GM21390 (cell line): Measurements from ENCODE around the gene DIO3.

Experiments
- ATAC-seq: cut with Tn5 transposase; IDR thresholded peaks from one replicate; pipeline ENCODE4 v1.9.1; 2021; ENCODE audit not compliant: unreplicated experiment

Gene DIO3

DNA sequence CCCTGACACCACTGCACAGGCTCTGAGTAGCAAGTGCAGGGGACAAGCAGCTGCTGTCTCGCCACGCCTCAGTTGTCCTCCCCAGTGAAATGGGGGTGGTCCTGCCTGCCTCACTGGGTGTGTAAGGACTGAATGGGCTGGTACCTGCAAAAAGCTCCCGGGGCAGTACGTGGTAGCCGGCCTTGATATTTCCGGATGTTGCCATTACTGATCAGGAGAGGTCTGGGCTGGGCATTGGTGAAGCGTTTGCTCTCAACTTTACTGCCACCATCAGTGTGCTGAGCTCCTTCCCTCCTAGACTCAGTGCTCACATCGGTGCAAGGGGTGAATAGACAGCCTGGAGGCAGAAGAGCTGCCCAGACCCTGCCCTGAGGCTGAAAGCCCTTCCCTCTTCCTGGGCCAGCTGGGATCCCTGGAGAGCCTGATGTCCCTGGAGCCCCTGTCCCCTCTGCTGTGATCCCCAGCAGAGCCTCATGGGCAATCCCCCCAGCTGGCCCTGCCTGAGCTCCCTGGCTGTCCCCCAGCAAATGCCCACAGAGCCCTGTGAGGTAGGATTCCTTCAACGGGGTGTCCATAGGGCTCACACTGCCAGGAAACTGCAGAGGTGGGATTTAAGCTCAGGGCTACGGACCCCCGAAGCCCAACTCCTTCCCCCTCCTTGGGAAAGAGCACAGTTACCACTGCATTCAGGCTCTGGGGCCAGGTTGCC lies 18.2 kb downstream of the DIO3 start:
- no peak for ATAC-seq

DNA sequence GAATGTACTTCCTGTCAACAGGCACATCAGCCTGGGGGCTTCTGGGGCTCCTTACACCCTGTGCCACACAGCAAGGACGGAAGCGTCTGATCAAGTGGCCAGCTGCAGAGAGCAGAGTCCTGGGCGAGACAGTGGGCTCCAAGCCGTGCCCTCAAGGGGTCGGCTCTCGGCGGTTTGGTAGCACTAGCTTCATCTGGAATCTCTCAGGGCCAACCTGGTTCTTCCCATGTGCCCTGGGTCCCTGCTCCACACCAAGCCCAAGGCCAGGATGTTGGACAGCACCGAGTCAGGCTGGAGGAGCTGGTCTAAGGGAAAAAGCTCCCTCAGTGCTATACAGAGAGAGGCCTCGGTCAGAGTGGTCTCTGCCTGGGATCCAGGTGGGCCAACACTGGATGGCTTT lies 20.5 kb downstream of the DIO3 start:
- ATAC-seq: no peak

DNA sequence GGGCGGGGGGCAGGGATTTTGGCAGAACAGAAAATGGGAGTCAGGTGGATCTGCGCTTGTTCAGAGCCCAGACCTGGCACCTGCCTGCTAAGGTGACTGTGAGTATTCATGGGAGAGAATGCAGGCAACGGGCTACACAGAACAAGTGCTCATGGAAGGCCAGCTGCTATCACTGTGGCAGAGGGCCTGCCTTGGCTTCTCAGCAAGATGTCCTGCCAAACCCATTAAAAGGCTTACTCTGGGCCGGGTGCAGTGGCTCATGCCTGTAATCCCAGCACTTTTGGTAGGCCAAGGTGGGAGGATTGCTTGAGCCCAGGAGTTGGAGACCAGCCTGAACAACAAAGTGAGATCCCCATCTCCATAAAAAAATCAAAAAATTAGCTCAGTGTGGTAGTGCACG lies 21.0 kb downstream of the DIO3 start:
- no peak for ATAC-seq

DNA sequence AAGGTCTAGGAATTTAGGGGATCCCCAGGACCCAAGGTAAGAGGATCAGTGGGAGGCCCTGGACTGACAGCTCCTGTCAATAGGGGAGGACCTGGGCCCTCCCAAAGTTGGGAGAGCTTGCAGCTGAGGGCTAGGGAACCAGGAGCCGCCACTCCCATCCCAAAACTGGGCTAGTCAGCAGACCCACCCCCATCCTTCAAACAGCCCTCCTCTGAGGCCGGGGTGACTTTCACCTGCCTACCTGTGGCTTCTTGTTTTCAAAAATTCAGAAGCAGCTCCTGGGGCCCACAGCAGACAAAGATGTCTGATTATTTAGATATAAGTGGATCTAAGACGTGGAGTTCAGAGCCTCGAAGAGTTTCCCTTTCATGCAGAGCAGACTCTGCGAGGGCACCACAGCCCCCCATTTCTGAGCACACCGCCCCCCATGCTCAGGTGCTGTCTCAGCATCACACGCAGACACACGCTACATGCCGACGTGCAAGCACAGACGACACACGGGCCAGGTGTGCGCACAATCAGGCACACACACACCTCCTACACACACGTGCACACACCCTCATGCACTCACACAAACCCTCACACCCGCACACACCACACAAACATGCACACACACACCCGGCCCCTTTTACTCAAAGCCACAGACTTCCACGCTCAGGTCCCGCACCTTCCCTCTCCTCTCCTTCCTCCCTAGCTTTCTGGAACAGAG lies 21.9 kb downstream of the DIO3 start:
- ATAC-seq: no peak

DNA sequence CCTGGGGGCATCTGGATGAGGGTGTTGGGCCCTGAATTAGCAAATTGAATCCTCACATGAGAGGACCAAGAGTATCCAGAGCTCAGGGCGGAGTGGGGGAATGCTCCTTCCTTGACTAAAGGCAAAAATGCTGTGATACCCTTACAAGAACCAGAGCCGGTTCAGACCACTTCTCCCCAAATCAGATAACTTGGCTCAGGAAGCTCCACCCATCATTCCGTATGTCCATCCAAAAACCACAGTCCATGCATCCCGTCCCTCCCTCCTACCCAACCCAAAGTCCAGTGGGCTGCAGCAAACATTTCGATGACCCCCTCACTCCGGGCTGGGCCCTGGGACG lies 22.4 kb downstream of the DIO3 start:
- ATAC-seq: no peak

DNA sequence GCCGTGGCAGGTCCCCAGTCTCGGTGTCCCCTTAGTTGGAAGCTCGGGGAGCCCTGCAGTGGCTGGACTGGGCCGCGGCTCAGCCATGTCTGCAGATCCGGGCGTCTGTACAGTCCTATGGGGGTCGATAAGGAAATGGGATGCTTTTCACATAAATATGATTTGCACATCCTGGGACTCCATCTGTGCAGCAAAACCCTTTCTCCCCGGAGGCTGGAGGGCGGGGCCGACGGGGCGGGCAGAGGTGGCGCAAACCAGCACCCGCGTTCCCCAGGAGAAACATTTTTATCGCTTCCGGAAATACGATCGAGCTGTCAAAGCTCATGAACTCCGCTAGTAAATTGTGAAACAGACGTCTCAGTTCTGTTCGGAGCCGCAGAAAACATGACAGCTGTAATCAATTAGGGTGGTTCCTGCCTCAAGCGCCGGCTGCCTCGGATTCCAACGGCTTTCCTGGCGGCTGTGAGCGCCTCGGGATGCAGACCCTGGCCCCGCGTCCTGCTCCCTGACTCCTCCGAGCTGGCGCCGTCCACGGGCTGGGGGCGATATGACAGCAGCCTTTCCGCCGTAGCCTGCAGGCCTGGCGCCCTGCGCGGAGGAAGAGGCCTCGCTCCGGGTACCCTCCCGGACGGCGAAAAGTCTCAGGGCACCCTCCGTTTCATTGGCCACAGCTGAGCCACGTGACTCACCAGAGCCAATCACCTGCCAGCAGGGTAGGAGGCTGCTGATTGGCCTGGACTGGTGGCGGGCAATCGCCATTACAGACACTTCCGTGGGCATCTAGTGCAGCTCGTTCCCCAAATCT lies 23.0 kb downstream of the DIO3 start:
- ATAC-seq: no peak

DNA sequence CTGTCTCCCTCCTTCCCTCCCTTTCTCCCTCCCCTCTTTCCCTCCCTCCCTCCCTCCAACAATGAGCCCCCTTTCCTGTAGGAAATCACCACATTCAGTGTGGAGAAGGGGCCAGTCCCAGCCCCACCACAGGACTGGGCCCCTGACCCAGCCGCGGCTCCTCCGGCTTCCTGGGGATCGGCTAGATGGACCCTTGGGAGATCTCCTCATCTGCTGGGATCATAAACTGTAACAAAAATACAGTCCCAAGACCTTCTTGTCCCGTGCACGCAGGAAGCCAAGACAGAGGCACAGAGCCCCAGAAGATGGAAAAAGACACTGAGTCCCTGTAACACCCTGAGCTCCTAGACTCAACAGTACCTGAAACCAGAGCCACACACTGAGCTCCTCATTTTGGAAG lies 23.9 kb downstream of the DIO3 start:
- no peak for ATAC-seq

DNA sequence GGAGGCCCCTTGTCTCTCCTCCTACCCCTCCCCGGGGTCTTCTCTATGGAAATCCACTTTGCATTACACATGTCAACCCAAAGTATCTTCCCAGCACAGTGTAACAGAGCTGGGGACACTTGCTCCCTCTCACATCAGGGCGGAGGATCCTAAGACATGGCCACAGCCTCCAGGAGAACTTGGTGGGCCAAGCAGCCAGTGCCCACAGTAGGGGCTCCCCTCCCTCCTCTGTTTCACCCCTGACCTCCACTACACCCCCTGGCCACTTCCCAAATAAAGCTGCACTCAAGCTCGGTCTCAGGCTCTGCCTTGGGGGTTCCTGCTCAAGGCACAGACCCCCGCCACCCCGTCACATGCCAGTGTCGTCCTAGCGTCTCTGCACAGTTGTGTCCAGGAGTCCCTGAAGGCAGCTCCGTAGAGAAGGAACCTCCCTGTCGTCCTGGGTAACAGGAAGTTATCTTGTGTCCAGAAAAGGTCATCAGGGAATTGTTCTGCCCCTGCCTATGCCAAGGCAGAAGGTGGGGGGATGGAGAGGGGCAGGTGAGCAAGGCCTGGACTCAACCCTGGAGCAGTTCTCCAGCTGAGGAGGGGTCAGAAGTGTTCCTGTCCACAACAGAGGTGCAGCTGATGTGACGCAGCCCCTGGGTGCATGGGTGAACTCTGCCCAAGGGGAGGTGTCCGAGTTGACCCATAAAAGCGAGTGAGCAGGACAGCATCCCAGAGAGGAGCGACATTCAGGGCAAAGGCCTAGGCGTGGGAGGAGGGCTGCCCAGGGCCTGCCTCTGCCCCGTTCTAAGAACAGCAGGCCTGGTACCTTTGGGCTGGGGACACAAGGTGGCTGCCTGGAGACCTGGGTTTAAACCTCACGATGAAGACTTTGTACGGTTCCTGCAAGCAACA lies 25.5 kb downstream of the DIO3 start:
- ATAC-seq: no peak

DNA sequence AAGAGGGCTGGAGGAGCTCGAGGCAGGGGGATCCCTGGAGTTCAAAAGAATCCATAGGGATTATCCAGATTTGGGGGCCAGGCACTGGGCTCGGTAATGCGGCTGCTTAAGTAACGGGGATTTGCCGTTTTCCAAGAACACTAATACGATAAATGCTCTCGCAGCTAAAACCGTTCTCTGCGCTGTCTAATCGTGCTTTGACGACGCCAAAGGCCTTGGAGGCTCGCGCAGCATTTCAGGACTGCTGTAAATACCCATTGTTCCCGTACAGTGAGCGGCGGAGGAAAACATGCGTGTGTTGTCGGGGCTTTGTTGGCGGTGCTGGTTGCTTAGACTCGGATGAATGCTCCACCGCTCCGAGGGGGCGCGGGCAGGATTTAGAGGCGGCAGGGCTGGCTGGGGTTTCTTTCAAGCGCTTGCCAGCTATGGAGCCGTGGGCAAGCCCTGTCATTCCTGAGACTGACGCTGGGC lies 26.2 kb downstream of the DIO3 start:
- no peak for ATAC-seq

DNA sequence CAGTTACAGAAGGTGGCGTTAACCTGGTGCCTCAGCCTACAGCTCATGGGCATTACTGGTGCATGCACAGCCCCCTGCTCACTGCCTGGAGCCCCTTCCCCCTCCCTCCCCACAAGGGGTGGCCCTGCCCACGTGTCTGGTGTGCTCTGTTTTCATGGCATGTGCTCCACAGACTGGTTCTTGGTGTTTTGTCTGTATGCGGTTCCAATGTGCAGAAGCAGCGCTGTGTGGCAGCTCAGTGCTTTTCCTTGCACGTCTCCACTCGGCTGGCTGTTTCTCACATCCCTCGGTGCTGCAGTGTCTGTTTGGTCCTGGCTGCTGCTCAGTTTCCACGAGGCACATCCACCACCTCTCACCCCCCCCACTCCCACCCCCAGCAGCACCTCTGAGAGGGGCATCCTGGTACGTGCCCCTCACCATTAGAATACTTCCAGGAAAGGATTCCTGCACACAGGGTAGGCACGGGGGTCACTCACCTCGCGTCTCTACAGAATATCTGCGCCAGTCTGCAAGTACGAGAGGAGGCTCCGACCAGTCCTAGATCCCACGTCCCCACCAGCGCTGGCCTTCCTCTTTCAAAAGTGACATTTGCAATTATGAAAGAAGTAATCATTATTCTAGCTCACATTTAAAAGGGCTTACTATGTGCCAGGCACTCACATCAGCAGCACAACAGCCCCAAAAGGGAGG lies 27.1 kb downstream of the DIO3 start:
- ATAC-seq: no peak

DNA sequence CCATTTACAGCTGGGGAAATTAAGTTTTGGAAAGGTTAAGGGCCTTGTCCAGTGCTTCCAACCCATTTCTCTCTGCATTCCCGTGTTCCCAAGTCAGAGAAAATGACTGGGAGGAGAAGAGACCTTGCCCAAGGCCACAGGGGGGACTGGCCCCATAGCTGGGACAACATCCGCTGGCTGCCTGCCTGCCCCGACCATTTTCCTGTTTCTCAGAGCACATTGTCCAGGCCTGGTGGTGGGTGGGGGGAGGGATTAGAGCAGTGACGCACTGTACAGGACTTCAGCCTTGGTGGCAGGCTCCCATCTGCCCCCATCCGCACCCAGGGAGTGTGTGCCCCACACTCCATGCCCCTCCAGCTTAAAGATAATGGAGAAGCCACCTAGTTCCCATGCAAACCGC lies 27.7 kb downstream of the DIO3 start:
- ATAC-seq: no peak

DNA sequence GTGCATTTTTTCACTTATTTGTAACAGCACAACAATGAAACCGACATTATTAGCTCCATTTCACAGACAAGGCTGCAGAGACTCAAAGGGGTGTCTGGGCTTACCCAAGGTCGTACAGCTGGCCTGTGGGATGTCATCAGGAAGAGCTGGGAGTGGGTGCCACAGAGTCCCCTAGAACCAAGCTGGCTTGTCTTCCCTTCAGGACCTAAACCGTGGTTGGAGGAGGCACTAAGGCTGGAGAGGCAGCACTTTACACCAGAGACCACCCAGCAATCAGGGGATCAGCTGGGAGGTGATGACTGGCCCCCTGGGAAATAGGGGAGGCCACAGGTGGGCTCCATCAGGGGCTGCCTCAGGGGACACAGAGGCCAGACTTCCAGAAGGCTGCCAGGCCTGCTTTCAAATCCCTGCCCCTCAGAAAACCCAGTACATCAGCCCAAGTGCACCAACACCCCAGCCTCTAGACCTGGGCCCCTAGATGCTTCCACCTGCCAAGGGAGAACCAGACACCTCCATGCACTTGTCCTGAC lies 28.3 kb downstream of the DIO3 start:
- no peak for ATAC-seq

DNA sequence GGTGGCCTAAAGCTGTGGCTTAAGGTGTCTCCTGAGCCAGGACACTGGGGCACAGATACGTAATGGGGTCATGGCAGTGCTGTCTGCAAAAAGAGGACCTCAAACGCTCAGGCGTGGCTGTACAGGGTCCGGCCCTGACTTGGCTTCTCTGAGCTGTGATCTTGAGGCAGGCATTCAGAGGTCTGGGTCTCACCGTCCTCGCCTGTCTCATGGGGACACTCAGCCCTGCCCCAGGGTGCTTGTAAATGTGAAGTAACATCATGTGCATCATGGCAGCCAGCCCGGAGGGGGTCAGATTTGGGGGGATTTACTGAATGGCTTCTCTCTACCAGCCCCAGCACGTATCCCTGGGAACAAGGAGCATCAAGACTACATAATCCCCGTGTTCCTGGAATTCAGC lies 28.8 kb downstream of the DIO3 start:
- no peak for ATAC-seq

DNA sequence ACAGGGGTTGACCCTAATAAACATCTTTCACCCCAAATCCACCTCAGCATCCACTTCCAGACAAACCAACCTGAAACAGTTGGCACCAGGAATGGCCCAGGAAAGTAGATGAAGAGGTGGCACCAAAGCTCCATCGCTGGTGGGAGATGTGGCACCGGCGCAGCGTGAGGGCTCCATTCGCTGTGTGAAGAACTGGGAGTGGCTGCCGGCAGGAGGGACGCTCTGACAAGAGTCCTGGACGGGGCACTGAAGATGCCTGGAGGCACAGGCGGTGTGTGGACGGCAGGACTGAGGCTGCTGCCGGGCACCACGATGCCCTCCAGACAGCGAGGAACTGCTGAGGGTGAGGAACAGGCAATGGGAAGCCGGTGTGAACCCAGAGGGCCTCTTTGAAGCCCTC lies 29.3 kb downstream of the DIO3 start:
- no peak for ATAC-seq

DNA sequence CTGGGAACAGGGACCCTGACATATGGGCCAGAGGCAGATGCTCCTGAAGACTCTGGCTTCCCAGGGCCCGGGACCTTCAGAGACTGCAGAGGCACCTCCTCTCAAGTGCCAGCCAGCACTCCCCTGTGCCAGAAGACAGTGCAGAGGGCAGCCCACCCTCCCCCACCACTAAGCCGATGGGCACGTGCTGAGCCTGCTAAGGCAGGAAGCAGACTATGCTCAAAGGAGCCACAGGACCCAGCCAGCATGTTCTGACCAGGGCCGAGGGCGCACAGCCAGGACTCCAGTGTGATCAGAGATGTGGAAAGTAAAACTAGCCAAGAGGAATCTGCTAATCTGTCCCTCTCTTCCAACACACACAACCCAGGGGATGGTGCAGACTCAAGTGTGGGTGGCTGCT lies 29.8 kb downstream of the DIO3 start:
- no peak for ATAC-seq

DNA sequence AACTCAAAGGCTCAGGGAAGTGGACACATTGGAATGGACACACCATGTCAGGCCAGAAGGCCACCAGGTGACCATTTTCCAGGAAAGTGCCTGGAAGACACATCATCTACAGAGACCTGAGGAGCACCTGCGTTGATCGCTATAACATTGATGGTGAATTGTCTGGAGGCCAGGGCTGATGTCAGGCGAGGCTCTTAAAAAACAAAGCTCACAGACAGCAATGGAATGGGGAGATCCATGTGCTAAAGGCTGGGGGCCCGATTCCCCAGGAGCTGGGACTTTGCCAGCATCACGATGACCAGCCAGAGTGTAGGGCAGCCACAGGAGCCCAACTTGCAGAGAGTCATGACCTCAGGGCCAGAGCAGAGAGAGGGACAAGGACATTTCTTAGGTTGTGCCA lies 30.3 kb downstream of the DIO3 start:
- ATAC-seq: no peak

DNA sequence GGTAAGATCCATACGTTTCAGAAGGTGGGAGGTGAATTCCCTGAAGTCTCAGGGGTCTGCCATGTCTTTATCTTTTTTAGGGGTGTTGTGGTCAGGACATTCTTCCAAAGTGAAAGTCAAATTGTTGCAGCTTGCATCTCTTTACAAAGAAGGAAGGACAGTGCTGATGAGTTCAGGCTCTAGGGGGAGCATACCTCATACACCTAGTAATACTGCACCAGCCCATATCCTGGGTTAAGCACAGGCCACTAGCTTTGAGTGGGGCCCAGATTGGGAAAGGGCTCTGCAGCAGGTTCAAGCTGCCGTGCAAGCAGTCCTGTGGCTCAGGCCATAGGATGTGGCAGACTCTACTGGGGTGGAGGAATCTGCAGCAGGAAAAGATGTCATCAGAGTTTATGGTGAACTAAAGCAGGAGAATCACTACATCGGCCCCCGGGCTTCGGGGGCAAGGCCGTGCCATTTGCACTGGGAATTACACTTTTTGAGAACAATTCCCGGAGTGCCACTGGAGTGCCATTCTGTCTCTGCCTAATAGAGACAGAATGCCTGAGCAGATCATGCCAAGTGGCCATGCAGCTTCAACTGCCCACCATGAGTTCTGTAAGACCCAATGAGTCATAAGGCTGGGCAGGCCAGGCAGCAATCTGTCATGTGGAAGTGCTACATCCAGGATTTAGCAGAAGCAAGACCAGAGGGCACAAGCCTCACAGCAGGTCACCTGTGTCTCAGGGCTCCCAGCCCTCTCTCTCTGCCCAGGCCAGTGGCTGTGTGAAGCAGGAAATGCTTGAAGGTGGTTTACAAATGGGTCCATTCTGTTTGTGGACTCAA lies 32.3 kb downstream of the DIO3 start:
- no peak for ATAC-seq

DNA sequence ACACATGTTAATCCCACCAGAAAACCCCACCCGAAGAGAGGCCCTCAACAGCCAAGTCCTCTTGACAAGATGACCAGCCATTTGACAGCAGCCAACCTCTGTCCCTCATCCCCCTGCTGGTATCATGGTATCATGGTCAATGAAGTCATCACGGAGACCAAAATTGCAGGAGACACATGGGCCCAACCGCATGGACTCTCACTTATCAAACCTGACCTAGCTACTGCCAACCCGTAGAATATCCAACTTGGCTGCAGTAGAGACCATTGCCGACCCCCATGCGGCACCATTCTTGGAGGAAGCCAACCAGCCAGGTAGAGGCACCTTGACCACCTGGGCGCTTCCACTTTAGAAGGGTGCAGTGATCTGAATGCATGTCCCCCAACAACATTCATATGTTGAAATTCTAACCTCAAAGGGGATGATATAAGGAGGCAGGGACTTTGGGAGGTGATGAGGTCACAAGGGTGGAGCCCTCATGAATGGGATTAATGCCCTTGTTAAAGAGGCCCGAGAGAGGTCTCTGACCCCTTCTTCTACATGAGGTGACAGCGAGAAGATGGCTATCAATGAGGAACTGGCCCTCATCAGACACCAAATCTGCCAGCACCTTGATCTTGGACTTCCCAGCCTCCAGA lies 33.3 kb downstream of the DIO3 start:
- no peak for ATAC-seq

DNA sequence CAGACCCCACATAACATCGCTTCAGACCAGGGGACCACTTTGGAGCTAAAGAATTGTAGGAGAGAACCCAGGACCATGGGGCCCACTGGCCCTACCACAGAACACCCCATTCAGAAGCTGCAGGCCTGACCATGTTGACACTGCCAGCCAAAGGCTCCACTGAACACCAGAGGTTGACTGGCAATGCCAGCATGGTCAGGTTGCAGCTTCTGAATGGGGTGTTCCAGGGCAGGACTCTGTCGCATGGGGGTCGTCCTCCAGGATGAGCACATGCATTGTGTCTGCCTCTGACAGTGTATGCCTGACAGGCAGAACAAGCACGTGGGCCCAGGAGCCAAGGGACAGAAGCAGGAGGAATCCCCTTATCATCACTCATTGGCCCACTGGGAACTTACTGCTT lies 34.1 kb downstream of the DIO3 start:
- no peak for ATAC-seq
